DND-41 (cell line): ENCODE data around the gene SNX19.

Experiments
- ATAC-seq: fragments of 200-7000 bp; cut with Tn5 transposase; 3 replicates; pipeline ENCODE4 v1.9.1; 2021; ENCODE audit warnings: low read depth; ENCODE audit not compliant: insufficient read depth
- DNase-seq: peaks from one replicate; pipeline ENCODE4 v3.0.0-alpha.2; 2020
- H2AFZ ChIP-seq: 2 replicates; pipeline ENCODE4 v1.6.0; 2012; ENCODE audit warnings: low read depth, low read length
- H3K27ac ChIP-seq: 2 replicates; pipeline ENCODE4 v1.5.1; 2012; ENCODE audit warnings: low read length, inconsistent platforms
- H3K27me3 ChIP-seq: fragments of 200-600 bp; sonication (generic); 2 replicates; pipeline ENCODE4 v1.6.0; 2012; ENCODE audit warnings: low read length, mild to moderate bottlenecking, inconsistent platforms; ENCODE audit not compliant: insufficient read depth, poor library complexity
- H3K36me3 ChIP-seq: 2 replicates; pipeline ENCODE4 v1.5.1; 2012; ENCODE audit warnings: low read length, inconsistent platforms; ENCODE audit not compliant: insufficient read depth
- H3K4me1 ChIP-seq: 2 replicates; pipeline ENCODE4 v1.5.1; 2012; ENCODE audit warnings: mild to moderate bottlenecking, low read length; ENCODE audit not compliant: insufficient read depth
- H3K4me2 ChIP-seq: 2 replicates; pipeline ENCODE4 v1.6.0; 2012; ENCODE audit warnings: mild to moderate bottlenecking, moderate library complexity, low read length, inconsistent platforms; ENCODE audit not compliant: insufficient read depth
- H3K4me3 ChIP-seq, 2 experiments: fragments of 200-600 bp in 1 of 2; shearing (Covaris generic) in 1 of 2; 2 replicates each; pipeline ENCODE4 v1.5.1; 2012 to 2016; ENCODE audit warnings: inconsistent platforms in 2 of 2, low read length in 2 of 2, mild to moderate bottlenecking in 2 of 2, low read depth in 1 of 2, moderate library complexity in 1 of 2
- H3K79me2 ChIP-seq: 2 replicates; pipeline ENCODE4 v1.6.0; 2012; ENCODE audit warnings: low read length, inconsistent platforms; ENCODE audit not compliant: insufficient read depth
- H3K9ac ChIP-seq: 2 replicates; pipeline ENCODE4 v1.6.0; 2012; ENCODE audit warnings: low read depth, mild to moderate bottlenecking, inconsistent platforms, low read length, moderate library complexity
- H3K9me3 ChIP-seq: 2 replicates; pipeline ENCODE4 v1.5.1; 2012; ENCODE audit warnings: low read length, moderate library complexity, mild to moderate bottlenecking, inconsistent platforms; ENCODE audit not compliant: insufficient read depth, severe bottlenecking
- H4K20me1 ChIP-seq: 2 replicates; pipeline ENCODE4 v1.6.0; 2012; ENCODE audit warnings: low read length; ENCODE audit not compliant: insufficient read depth
- EZH2 ChIP-seq: IDR thresholded peaks from 3 replicates; pipeline ENCODE4 v1.6.1; 2012; ENCODE audit warnings: borderline replicate concordance, low read depth, mild to moderate bottlenecking, moderate library complexity, low read length, inconsistent platforms; ENCODE audit not compliant: severe bottlenecking
- TF ChIP-seq, protein P1 (sequence below): IDR thresholded peaks from 2 replicates; pipeline ENCODE4 v1.5.1; 2012; ENCODE audit warnings: borderline replicate concordance, low read length, moderate library complexity, mild to moderate bottlenecking; ENCODE audit not compliant: poor library complexity, severe bottlenecking; ENCODE audit errors: extremely low read depth

The SNX19 gene, protein sequence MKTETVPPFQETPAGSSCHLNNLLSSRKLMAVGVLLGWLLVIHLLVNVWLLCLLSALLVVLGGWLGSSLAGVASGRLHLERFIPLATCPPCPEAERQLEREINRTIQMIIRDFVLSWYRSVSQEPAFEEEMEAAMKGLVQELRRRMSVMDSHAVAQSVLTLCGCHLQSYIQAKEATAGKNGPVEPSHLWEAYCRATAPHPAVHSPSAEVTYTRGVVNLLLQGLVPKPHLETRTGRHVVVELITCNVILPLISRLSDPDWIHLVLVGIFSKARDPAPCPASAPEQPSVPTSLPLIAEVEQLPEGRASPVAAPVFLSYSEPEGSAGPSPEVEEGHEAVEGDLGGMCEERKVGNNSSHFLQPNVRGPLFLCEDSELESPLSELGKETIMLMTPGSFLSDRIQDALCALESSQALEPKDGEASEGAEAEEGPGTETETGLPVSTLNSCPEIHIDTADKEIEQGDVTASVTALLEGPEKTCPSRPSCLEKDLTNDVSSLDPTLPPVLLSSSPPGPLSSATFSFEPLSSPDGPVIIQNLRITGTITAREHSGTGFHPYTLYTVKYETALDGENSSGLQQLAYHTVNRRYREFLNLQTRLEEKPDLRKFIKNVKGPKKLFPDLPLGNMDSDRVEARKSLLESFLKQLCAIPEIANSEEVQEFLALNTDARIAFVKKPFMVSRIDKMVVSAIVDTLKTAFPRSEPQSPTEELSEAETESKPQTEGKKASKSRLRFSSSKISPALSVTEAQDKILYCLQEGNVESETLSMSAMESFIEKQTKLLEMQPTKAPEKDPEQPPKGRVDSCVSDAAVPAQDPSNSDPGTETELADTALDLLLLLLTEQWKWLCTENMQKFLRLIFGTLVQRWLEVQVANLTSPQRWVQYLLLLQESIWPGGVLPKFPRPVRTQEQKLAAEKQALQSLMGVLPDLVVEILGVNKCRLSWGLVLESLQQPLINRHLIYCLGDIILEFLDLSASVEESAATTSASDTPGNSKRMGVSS

DNA sequence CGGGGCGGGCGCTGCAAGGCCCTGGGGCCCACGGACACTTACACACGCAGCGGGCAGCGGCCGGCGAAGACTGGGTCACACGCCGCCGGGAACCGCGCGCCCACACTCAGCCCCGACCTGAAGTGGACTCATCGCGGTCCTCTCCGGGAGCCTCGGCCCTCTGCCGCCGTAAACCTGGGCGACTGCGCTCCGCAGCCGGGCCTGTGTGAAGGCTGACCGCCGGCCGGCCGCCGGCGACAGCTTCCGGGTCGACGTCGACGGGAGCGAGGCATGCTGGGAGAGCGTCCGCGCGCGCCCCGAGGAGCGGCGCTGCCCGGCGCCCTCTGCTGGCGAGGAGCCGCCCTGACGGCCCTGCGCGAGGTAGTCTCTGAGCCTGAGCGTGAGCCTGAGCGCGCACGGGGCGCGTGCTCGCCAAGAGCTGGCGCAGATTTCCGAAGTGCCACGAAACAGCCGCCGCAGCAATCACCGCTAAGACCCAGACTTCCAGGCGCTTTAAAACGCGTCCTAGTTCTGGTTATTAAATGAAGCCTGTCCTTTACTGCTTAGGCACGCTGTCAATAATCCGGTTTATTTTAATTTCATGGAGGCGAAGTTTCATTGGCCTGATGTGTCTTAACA is at the start of gene SNX19:
SNX19 (minus strand) TSS at position 242 of the 618 bp plus-strand sequence. CDS start 540 bp downstream, outside the sequence.
- H2AFZ ChIP-seq: peak within 1 kb of the TSS; percentile 91
- peak within 1 kb of the TSS; percentile 88 for H3K4me2 ChIP-seq
- H3K9me3 ChIP-seq: no peaks in the 10 kb centered on the region
- peaks cover 42% of the 10 kb centered on the region for H3K36me3 ChIP-seq
- TF ChIP-seq, protein P1, sequence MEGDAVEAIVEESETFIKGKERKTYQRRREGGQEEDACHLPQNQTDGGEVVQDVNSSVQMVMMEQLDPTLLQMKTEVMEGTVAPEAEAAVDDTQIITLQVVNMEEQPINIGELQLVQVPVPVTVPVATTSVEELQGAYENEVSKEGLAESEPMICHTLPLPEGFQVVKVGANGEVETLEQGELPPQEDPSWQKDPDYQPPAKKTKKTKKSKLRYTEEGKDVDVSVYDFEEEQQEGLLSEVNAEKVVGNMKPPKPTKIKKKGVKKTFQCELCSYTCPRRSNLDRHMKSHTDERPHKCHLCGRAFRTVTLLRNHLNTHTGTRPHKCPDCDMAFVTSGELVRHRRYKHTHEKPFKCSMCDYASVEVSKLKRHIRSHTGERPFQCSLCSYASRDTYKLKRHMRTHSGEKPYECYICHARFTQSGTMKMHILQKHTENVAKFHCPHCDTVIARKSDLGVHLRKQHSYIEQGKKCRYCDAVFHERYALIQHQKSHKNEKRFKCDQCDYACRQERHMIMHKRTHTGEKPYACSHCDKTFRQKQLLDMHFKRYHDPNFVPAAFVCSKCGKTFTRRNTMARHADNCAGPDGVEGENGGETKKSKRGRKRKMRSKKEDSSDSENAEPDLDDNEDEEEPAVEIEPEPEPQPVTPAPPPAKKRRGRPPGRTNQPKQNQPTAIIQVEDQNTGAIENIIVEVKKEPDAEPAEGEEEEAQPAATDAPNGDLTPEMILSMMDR: peak; percentile 91
- no peak for TF ChIP-seq EZH2
- no peaks in the 10 kb centered on the region for H3K27me3 ChIP-seq
- peak within 1 kb of the TSS; percentile 94 for H3K9ac ChIP-seq
- peaks cover 33% of the 10 kb centered on the region for H3K79me2 ChIP-seq
- peak within 1 kb of the TSS; percentile 76 to 97 for H3K4me3 ChIP-seq
- DNase-seq (peak; percentile 90), ATAC-seq (peak; percentile 99)
- H3K4me1 ChIP-seq: peaks cover 31% of the 10 kb centered on the region
- peak within 1 kb of the TSS; percentile 84 for H3K27ac ChIP-seq
- H4K20me1 ChIP-seq: no peaks in the 10 kb centered on the region

DNA sequence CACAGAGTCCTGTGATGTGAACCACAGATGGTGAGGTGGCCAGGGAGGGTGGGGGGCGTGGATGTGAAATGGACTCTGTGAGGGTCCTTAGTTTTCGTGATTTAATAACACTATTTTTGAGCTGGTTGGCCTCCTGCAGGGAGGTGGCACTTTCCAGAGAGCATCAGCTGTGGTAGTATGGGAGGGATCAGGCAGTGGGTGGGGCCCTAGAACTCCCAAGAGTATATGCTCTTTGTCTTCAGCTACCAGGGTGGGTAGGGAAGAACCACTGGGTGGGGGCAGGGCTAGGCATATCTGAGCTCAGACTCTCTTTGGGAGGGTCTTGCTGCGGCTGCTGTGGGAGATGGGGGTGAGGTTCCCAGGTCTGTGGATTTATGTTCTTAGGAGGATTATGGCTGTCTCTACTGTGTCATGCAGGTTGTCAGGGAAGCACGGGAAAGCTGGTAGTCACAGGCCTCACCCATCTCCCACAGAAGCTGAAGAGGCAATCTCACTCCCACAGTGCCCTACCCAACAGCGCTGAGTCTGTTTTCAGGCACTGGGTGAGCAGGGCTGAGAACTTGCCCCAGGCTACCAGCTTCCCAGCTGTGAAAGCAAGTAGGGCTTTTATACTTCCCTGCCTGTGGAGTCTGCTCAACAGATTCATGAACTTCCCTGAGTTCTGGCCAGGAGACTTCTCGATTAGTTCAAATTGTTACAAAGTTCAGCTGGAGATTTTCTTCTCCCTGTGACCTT is 47.9 kb upstream of the SNX19 start:
- H3K27me3 ChIP-seq: no peaks in the 10 kb centered on the region
- H3K79me2 ChIP-seq: no peaks in the 10 kb centered on the region
- H3K9me3 ChIP-seq: no peaks in the 10 kb centered on the region
- ATAC-seq (no peak), DNase-seq (no peak)
- no peaks in the 10 kb centered on the region for H4K20me1 ChIP-seq
- no peak for TF ChIP-seq EZH2
- TF ChIP-seq, protein P1: no peak
- no peaks in the 10 kb centered on the region for H3K4me1 ChIP-seq
- H3K36me3 ChIP-seq: no peaks in the 10 kb centered on the region
- H3K4me2 ChIP-seq: no peak overlapping the region
- H3K27ac ChIP-seq: no peak overlapping the region
- H2AFZ ChIP-seq: no peak overlapping the region
- no peak overlapping the region for H3K4me3 ChIP-seq
- H3K9ac ChIP-seq: no peak overlapping the region

DNA sequence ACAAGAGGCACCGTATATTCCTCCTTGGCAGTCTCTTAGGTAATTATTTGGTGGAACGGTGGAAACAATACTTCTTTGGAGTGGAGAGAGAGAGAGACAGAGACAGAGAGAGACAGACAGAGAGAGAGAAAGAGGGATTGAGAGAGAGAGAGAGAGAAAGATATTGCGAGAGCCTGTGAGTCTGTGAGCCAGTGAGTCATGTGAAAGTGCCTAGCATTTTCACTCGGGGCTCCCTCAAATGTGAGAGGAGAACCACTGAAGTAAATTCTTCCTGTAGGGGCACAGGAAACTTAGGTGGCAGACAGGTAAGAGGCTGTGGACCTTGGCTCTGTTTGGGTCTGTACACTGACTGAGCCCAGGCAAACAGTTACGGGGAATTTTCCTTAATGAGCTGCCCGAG is 31.6 kb upstream of the SNX19 start:
- ATAC-seq: no peak
- Histone ChIP-seq H3K27me3 (peaks cover 3% of the 10 kb centered on the region), H4K20me1 (no peaks in the 10 kb centered on the region), H3K79me2 (no peaks in the 10 kb centered on the region), H3K4me2 (no peak overlapping the region), H2AFZ (no peak overlapping the region), H3K9ac (no peak overlapping the region), H3K9me3 (no peaks in the 10 kb centered on the region), H3K27ac (no peak overlapping the region), H3K36me3 (no peaks in the 10 kb centered on the region), H3K4me1 (no peaks in the 10 kb centered on the region), H3K4me3 (no peak overlapping the region)
- DNase-seq: no peak
- TF ChIP-seq, protein P1: no peak
